Transverse colon (tissue), 4 donors: ENCODE results near the gene WDR77. TPM values are rescaled to one million over a fixed set of nuclear protein-coding genes. Genes with fewer than 3 reads are reported as not detected.

Experiments
- DNase-seq: peaks from one replicate; pipeline ENCODE4 v3.0.0-alpha.2; 2019
- H3K27ac ChIP-seq, 4 donors: fragments of 200-600 bp; sonication (generic); 2 replicates each; pipeline ENCODE4 v1.5.1; 2016 to 2018; ENCODE audit warnings: inconsistent platforms in 4 of 4
- H3K27me3 ChIP-seq: fragments of 200-600 bp; sonication (generic); 2 replicates; pipeline ENCODE4 v1.5.1; 2017; ENCODE audit warnings: inconsistent platforms
- H3K36me3 ChIP-seq, 4 donors: fragments of 200-600 bp; sonication (generic); 2 replicates each; pipeline ENCODE4 v1.5.1; 2017 to 2019; ENCODE audit warnings: inconsistent platforms in 4 of 4
- H3K4me1 ChIP-seq, 4 donors: fragments of 200-600 bp; sonication (generic); 2 replicates each; pipeline ENCODE4 v1.5.1; 2017 to 2020; ENCODE audit warnings: inconsistent platforms in 4 of 4
- H3K4me3 ChIP-seq, 4 donors: fragments of 200-600 bp; sonication (generic); 1 replicate in 1 of 4; 2 replicates in 3 of 4; pipeline versions ENCODE4 v1.5.1 to v1.6.1; 2017 to 2019; ENCODE audit warnings: inconsistent platforms in 4 of 4
- H3K9me3 ChIP-seq, 2 donors: fragments of 200-600 bp; sonication (generic); 2 replicates each; pipeline ENCODE4 v1.5.1; 2017 to 2019; ENCODE audit warnings: inconsistent platforms in 2 of 2
- CTCF ChIP-seq, 5 experiments: fragments of 200-600 bp in 3 of 5; fragments of 450-650 bp in 2 of 5; sonication (generic) in 3 of 5; IDR thresholded peaks; 1 replicate in 2 of 5; 2 replicates in 3 of 5; pipeline ENCODE4 v1.5.1; 2016 to 2017; ENCODE audit warnings: antibody characterized with exemption in 5 of 5, inconsistent platforms in 3 of 5, mild to moderate bottlenecking in 2 of 5, moderate library complexity in 1 of 5
- EP300 ChIP-seq: sonication (generic); formaldehyde crosslinking; IDR thresholded peaks from one replicate; pipeline ENCODE4 v1.6.1; 2017; ENCODE audit warnings: antibody characterized with exemption, low read depth
- POLR2A ChIP-seq: fragments of 450-650 bp; IDR thresholded peaks from one replicate; pipeline ENCODE4 v1.6.1; 2016; ENCODE audit warnings: antibody characterized with exemption, mild to moderate bottlenecking, moderate library complexity
- POLR2AphosphoS5 ChIP-seq, 3 donors: sonication (generic); formaldehyde crosslinking; IDR thresholded peaks; one replicate each; pipeline ENCODE4 v1.6.1; 2016; ENCODE audit warnings: antibody characterized with exemption in 3 of 3
- whole genome bisulfite sequencing, 2 donors: methylation state at CpG; one replicate each; pipeline ENCODE4 v1.1.5; 2018; ENCODE audit warnings: low coverage in 1 of 2; 5-methylcytosine and 5-hydroxymethylcytosine counted together
- in situ Hi-C, 4 donors: fragments of 200-750 bp; cut with MboI; loops; one replicate each; pipeline versions ENCODE4 v1.15.0 to v1.15.1; 2017; ENCODE audit warnings: low sequenced_read_pairs in 3 of 4, low pct_ligation_motif_present in 1 of 4, low pct_unique_long_range_greater_than_20kb in 1 of 4
- intact Hi-C: fragments of 100-400 bp; cut with DNase I; formaldehyde crosslinking; loops from one replicate; pipeline ENCODE4 v1.15.1; 2023; ENCODE audit warnings: low total_unique reads
- total RNA-seq, 4 donors: library from RNA; depleted of rRNA; stranded (reverse); fragments of >200 nt; gene quantifications; one replicate each; pipeline ENCODE4 v1.1.0, GENCODE V29; 2016

WDR77 gene
- total RNA-seq: 10 to 100 TPM; 10.7 to 46.0 (median 21.8) TPM

DNA sequence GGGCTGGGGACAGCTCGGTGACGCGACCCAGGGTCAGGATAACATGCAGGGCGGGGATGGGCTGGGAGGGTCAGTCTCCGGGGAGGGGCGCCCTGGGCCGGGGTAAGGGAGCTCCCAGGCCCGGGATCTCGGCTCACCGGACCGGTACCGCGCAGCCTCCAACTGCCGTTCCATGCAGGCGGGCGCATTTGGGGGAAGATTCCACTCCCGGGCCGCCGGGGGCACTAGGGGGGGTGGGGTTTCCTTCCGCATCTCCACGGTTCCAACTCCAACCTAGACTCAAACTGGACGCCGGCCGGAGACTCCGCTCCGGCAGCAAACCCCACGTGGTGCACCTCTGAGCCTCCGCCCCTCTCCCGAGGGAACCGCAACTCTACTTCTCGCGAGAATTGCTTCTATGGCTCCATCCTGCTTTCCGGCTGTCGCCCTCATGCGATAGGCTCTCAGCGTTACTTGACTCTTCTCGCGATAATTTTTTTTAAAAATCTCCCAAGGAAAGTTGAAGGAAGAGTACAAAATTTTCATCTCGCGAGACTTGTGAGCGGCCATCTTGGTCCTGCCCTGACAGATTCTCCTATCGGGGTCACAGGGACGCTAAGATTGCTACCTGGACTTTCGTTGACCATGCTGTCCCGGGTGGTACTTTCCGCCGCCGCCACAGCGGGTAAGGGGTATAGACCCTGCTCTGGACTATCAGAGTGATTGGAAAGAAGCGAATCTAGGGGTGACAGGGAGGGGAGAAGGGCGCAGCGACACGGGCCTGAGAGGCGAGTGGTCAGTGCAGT, at the start of gene WDR77, which contains the start of gene ATP5PB:
WDR77 (minus strand) TSS at position 339 of the 785 bp plus-strand sequence; CDS start at position 252, 87 bp downstream.
ATP5PB (plus strand) TSS at position 547 of the 785 bp plus-strand sequence; CDS start at position 625, 78 bp downstream.
- peaks cover 0 to 7% (median under 1%) of the 10 kb centered on the region in 4 donors for H3K36me3 ChIP-seq
- DNase-seq: peak; percentile 95
- H3K4me1 ChIP-seq: peaks cover 27 to 69% (median 59%) of the 10 kb centered on the region in 4 donors
- WGBS, 2 donors: 0% methylated on average over 3 to 45 of the region's 54 CpGs
- H3K9me3 ChIP-seq: no peaks in the 10 kb centered on the region
- H3K27me3 ChIP-seq: no peaks in the 10 kb centered on the region
- peak within 1 kb of the TSS; percentile 81 to 94 (median 89) for H3K27ac ChIP-seq
- H3K4me3 ChIP-seq: peak within 1 kb of the TSS; percentile 60 to 97 (median 81)
- TF ChIP-seq EP300 (no peak), POLR2A (peak; percentile 62), POLR2AphosphoS5 (IDR thresholded peaks at IDR 0.05) (peak in 1 of 3 donors; percentile 21)
- in situ Hi-C loops (no loop called here), intact Hi-C loops (no loop called here)

DNA sequence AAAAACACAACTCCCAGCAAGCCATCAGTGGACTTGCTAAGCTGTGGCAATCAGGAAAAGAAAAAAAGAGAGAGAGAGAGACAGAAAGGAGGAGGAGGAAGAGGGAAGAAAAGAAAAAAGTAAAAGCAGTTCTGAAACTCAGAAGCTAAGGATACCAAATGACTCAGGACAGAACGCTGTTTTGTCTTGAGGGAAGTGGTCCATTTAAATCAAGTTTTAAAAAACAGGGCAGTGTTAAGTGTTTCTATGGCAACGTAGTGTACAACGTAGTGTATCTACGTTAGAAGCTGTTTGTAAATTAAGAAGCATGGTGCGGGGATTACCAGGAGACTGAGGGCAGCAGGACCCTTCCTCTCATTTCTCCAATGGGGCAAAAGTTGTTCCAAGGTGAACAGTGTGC, 48.5 kb upstream of the WDR77 start:
- intact Hi-C loops (no loop called here), in situ Hi-C loops (loop anchor here in 2 of 4 donors (25.0 kb wide), 2 partner anchors 240 to 865 kb away; partner anchors contain the start of gene INKA2 (in 1 of the 2))
- no peaks in the 10 kb centered on the region for H3K4me1 ChIP-seq
- no peaks in the 10 kb centered on the region for H3K27me3 ChIP-seq
- no peak for DNase-seq
- H3K9me3 ChIP-seq: no peaks in the 10 kb centered on the region
- H3K27ac ChIP-seq: no peak overlapping the region
- H3K4me3 ChIP-seq: no peak overlapping the region
- 60 to 62% methylated on average over 5 of the region's 5 CpGs for WGBS, 2 donors
- no peak for TF ChIP-seq EP300
- no peak for TF ChIP-seq POLR2AphosphoS5 (IDR thresholded peaks at IDR 0.05)
- no peak for TF ChIP-seq CTCF (IDR thresholded peaks at IDR 0.05)
- TF ChIP-seq POLR2A: no peak
- no peaks in the 10 kb centered on the region for H3K36me3 ChIP-seq

GRCh38 chr1:111496398-111496797, 47.3 kb upstream of the WDR77 start:
- no peak overlapping the region for H3K4me3 ChIP-seq
- WGBS, 2 donors: 72 to 79% methylated on average over 4 of the region's 4 CpGs
- no peaks in the 10 kb centered on the region for H3K36me3 ChIP-seq
- no peak overlapping the region for H3K27ac ChIP-seq
- H3K9me3 ChIP-seq: no peaks in the 10 kb centered on the region
- H3K4me1 ChIP-seq: no peaks in the 10 kb centered on the region
- intact Hi-C loops: no loop called here
- in situ Hi-C loops: loop anchor here in 2 of 4 donors (25.0 kb wide), 2 partner anchors 241 to 866 kb away; partner anchors contain the start of gene INKA2 (in 1 of the 2)
- no peaks in the 10 kb centered on the region for H3K27me3 ChIP-seq
- no peak for DNase-seq
- TF ChIP-seq EP300 (no peak), POLR2A (no peak), CTCF (IDR thresholded peaks at IDR 0.05) (no peak), POLR2AphosphoS5 (IDR thresholded peaks at IDR 0.05) (no peak)

DNA sequence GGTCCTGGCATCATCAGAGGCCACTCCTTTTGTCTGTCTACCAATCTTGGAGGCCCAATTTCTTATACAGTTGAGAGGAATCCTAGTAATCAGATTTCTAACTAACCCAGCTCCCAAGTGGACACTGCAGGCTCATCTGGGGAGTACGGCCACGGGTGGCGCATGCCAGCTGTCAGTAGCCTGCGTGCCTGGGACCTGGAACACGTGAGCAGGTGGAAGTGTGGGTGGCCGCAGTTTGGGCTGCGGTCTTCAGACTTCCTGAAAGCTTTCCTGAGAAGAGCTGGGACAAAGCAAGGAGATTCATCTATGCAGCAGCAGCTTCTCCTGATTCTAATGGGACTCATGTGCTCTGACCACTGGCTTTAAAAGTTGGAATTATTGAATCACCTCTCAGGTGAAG, 42.0 kb upstream of the WDR77 start:
- TF ChIP-seq POLR2AphosphoS5 (IDR thresholded peaks at IDR 0.05): no peak
- TF ChIP-seq POLR2A: no peak
- no peak for TF ChIP-seq CTCF (IDR thresholded peaks at IDR 0.05)
- TF ChIP-seq EP300: no peak
- Histone ChIP-seq H3K9me3 (no peaks in the 10 kb centered on the region), H3K4me3 (no peak overlapping the region), H3K27me3 (no peaks in the 10 kb centered on the region), H3K27ac (peak overlapping the region; percentile 10 to 70 (median 46)), H3K4me1 (no peaks in the 10 kb centered on the region), H3K36me3 (no peaks in the 10 kb centered on the region)
- 93% methylated on average over 7 of the region's 7 CpGs; no CpG with 5 or more reads in 1 of the 2 donors for WGBS, 2 donors
- DNase-seq: no peak
- intact Hi-C loops (no loop called here), in situ Hi-C loops (loop anchor here in 2 of 4 donors (25.0 kb wide), 2 partner anchors 246 to 871 kb away; partner anchors contain the start of gene INKA2 (in 1 of the 2))
